SU-DHL-6 (cell line): ENCODE results near the gene GNS.

Experiments
- EZH2phosphoT487 ChIP-seq: fragments of 200-600 bp; sonication (generic), shearing (Covaris generic); conservative IDR thresholded peaks from 2 replicates; pipeline ENCODE4 v1.6.1; 2018; ENCODE audit warnings: mild to moderate bottlenecking, antibody characterized with exemption, low read length, moderate library complexity, mixed read lengths
- TF ChIP-seq, protein P1 (sequence below): fragments of 200-600 bp; sonication (generic); IDR thresholded peaks from one replicate; pipeline ENCODE4 v1.5.1; 2017; ENCODE audit warnings: antibody characterized with exemption, mild to moderate bottlenecking, low read length, moderate library complexity; ENCODE audit not compliant: insufficient read depth, poor library complexity, severe bottlenecking

DNA sequence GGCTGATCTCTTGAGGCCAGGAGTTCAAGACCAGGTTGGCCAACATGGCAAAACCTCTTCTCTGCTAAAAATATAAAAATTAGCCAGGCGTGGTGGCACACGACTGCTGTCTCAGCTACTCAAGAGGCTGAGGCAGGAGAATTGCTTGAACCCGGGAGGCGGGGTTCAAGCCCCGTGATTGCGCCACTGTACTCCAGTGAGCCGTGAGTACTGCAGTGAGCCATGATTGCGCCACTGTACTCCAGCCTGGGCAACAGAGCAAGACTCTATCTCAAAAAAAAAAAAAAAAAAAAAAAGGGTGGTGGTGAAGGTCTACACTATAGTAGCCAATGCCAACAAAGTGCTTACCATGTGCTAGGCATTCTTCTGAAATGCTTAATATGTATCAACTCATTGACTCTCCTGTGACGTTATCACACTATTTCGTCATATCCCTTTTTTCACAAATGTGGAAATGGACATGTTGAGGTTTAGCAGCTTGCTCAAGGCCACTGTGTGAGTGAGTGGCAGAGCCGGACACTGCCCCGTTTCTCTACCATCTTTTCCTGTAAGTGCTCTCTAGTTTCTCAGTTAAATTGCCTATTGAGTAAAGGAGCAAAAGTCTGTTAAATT lies 59.6 kb downstream of the GNS start:
- no peak for TF ChIP-seq EZH2phosphoT487
- TF ChIP-seq, protein P1, sequence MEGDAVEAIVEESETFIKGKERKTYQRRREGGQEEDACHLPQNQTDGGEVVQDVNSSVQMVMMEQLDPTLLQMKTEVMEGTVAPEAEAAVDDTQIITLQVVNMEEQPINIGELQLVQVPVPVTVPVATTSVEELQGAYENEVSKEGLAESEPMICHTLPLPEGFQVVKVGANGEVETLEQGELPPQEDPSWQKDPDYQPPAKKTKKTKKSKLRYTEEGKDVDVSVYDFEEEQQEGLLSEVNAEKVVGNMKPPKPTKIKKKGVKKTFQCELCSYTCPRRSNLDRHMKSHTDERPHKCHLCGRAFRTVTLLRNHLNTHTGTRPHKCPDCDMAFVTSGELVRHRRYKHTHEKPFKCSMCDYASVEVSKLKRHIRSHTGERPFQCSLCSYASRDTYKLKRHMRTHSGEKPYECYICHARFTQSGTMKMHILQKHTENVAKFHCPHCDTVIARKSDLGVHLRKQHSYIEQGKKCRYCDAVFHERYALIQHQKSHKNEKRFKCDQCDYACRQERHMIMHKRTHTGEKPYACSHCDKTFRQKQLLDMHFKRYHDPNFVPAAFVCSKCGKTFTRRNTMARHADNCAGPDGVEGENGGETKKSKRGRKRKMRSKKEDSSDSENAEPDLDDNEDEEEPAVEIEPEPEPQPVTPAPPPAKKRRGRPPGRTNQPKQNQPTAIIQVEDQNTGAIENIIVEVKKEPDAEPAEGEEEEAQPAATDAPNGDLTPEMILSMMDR, result no peak
